ENCODE results near the gene TLR7. TPM values are rescaled to one million over a fixed set of nuclear protein-coding genes. Genes with fewer than 3 reads are reported as not detected.

Gene TLR7
- polyA plus RNA-seq, 4 donors, result 0.45 to 2.6 (median 0.55) TPM

- no peak for DNase-seq (ENCODE audit: low read depth in 4 of 4, low spot score in 3 of 4)
Measured at GRCh38 chrX:12921886-12922598, 55.2 kb downstream of the TLR7 start.

DNA sequence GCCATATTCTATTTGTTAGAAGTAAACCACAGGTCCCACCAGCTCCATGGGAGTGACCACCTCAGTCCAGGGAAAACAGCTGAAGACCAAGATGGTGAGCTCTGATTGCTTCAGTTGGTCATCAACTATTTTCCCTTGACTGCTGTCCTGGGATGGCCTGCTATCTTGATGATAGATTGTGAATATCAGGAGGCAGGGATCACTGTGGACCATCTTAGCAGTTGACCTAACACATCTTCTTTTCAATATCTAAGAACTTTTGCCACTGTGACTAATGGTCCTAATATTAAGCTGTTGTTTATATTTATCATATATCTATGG, 55.7 kb downstream of the TLR7 start:
- DNase-seq (ENCODE audit: low read depth in 4 of 4, low spot score in 3 of 4), result no peak

DNA sequence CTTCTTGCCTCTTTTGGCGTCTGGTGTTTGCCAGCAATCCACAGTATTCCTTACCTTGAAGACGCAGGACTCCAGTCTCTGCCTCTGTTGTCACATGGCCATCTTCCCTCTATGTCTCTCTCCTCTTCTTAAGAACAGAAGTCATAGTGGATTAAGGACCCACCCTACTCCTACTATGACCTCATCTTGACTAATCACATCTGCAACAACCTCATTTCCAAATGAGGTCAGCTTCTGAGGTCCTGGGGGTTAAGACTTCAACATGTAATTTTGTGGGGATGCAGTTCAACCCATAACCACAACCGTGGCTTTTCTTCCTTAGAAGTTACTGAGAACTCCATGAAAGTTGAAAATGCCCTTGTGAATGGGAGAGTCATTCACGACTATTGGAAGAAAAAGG, 62.8 kb downstream of the TLR7 start:
- DNase-seq (ENCODE audit: low read depth in 4 of 4, low spot score in 3 of 4), result no peak

DNA sequence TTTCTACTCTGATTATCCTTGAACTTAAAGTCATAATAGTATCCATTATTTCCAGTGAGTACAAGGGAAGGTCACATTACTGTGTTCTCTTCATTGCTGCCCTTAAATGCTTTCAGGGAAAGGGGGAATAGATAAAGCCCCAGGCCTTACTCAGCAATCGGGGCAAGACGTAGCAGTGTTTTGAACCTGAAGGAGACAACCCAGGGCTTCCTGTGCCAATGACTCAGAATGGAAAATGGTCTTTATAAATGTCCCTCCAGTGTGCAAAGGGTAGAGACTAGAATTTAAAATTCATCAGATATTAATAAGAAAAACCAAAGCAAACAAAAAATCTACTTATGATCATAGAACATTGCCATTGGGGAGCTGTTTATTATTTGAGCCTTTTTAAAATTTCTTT, 63.3 kb downstream of the TLR7 start:
- DNase-seq (ENCODE audit: low read depth in 4 of 4, low spot score in 3 of 4), result no peak

GRCh38 chrX:12932244-12932643, 65.4 kb downstream of the TLR7 start:
- DNase-seq (ENCODE audit: low read depth in 4 of 4, low spot score in 3 of 4), result no peak

DNA sequence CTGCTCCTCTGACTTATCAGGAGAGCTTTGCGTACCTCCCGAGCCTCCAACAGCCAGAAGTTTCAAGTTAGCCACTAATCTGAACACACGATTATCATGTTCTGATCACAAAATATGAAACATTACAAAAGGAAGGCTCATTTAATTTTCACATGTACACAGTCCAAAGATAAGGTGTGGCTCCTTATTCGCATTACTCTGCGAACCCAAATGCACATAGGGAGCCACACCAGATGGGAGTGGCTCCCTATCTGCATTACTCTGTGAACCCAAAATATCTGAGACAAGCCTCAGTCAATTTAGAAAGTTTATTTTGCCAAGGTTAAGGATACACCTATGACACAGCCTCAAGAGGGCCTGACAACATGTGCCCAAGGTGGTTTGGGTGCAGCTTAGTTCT, 68.0 kb downstream of the TLR7 start:
- DNase-seq (ENCODE audit: low read depth in 4 of 4, low spot score in 3 of 4), result no peak

GRCh38 chrX:12936947-12937346, 70.1 kb downstream of the TLR7 start:
- no peak for DNase-seq (ENCODE audit: low read depth in 4 of 4, low spot score in 3 of 4)

Other genes starting within 250 kb of the TLR7 start
- 100 to 1,000 TPM in 2 of 4 donors, 10 to 100 TPM in 2; 22.5 to 128 (median 108) TPM for gene PRPS2, start 75.7 kb upstream of the TLR7 start, polyA plus RNA-seq (ENCODE audit: insufficient read length in 4 of 4)
- under 1 TPM; 0.18 to 0.41 (median 0.32) TPM for gene TLR8, start 39.5 kb downstream of the TLR7 start, polyA plus RNA-seq (ENCODE audit: insufficient read length in 4 of 4)
- gene TMSB4X, start 108.0 kb downstream of the TLR7 start, polyA plus RNA-seq (ENCODE audit: insufficient read length in 4 of 4), result 1,000 to 10,000 TPM; 2,879 to 3,446 (median 2,939) TPM
- gene FAM9C, start 177.5 kb downstream of the TLR7 start, polyA plus RNA-seq (ENCODE audit: insufficient read length in 4 of 4), result under 1 TPM; 0.12 to 0.79 (median 0.45) TPM